Skin of body (tissue), 2 donors: ENCODE data around the gene ZNF431. TPM values are rescaled to one million over a fixed set of nuclear protein-coding genes. Genes with fewer than 3 reads are reported as not detected.
"Not testable (repeated sequence)": the region's sequence is repeated elsewhere in the genome, so short reads cannot be mapped to it uniquely, and the experiment has no call there.

Experiments used
- DNase-seq: peaks from one replicate; lab custom pipeline; 2025; lab: John Stamatoyannopoulos, UW
- total RNA-seq: library from RNA; depleted of rRNA; stranded (reverse); fragments of >200 nt; gene quantifications from one replicate; pipeline ENCODE4 v1.2.3, GENCODE V29; 2014

The ZNF431 gene
- total RNA-seq = 16.1 TPM

DNA sequence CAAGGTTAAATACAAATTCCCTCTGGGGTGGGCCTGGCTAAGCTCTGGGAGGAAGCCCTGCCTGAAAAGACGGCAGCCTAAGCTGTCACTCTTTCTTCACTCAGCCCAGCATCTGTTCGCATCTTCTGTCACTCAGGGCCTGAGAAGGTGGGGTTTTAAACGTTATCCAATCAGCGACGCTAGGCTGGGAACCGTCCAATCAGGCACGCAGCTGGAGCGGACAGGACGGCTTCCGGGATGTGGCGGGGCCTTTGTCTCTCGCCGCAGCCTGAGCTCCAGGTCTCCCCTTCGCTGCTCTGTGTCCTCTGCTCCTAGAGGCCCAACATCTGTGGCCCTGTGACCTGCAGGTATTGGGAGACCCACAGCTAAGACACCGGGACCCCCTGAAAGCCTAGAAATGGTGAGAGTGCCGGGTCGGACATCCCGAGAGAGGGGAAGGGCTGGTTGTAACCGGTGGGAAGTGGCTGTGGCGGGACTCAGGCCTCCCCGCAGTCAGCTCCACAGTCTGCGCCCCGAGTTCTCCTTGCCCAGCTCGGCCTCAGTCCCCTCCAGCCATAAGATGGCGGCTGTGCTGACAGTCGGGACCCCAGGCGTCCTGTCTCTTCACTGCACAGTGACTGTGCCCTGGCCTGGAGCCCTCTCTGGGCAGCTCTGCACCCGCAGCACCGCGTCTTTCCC is at the start of gene ZNF431:
ZNF431 (plus strand) TSS at position 254 of the 678 bp plus-strand sequence; CDS start at position 398, 144 bp downstream.
- peak; percentile 97 for DNase-seq

DNA sequence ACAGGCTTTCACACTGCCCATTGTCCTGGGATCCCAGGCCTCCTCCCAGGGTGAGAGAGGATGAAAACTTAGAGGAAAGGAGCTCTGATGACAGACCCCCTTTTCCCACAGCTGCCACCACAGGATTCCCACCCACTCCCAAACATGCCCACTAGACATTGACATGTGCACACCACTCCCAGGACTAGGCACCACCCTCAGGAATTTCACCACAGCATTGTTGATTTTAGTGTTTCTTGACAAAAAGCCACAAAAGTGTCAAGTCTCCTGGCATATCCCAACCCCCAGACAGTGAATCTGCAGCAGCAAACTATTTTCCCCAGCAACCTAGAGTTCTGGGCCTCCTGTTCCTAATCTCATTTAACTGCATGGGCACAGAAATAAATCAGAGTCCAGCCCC is 49.7 kb upstream of the ZNF431 start:
- peak; percentile 33 for DNase-seq

DNA sequence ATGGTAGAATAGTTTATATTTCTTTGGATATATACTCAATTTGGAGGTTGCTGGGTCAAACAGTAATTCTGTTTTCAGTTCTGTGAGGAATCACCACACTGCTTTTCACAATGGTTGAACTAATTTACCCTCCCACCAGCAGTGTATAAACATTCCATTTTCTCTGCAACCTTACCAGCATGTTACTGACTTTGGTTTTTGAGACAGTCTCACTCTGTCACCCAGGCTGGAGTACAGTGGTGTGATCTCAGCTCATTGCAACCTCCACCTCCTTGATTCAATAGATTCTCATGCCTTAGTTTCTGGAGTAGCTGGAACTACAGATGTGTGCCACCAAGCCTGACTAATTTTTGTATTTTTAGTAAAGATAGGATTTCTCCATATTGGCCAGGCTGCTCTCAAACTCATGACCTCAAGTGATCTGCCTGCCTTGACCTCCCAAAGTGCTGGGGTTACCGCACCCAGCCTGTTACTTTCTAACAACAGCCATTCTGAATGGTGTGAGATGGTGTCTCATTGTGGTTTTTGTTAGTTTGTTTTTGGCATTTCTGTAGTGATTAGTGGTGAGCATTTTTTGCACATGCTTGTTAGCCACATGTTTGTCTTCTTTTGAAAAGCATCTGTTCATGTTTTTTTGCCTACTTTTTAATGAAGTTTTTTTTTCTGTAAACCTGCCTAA is 47.4 kb upstream of the ZNF431 start:
- DNase-seq = no peak

DNA sequence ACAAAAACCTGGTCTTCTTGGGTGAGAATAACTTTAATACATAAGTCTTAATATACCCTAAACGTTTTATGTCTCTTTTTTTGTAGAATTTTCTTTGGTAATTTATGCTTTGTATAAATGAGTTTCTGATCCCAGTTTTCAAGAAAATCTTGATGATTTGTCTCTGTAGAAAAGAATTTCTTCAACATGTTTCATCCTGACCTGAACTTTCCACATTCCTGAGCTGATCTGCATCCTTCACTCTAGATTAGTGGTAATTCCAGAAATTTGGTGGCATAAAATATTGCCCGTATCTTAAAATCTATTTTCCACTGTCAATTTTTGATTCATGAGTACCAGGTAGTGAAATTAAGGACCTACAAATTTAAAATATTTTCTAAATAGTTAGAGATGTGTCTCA is 43.5 kb upstream of the ZNF431 start:
- DNase-seq = no peak

DNA sequence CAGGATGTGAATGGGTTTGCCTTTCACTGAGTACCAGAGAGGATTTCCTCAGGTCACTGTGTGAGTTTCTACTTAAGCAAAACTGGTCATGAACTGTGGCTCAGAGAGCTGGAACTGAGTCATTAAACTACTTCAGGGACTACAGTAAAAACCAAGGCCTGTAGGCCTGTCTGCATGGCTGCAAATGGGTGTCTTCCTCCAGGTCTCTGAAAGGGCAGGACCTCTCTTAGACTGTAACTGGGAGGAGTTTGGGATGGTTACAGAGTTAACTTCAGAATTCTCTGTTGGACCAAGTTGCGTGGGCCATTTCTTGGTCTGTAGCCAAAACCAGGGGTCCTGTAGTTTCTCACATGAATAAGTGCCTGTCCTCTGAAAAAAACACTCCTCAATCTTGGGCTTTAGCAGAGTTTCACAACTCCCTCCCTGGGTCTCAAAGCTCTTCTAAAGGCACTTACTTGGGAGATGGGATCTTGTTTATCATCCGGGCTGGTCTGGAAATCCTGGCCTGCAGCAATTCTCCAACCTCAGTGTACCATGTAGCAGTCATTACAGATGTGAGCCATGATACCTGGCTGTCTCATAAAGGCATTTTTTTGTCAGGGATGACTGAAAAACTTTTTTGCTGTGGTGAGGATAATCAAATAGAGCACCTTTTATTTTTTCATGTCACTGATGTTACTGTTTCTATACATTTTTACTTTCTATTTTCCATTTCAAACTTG is 40.2 kb upstream of the ZNF431 start:
- DNase-seq = no peak

DNA sequence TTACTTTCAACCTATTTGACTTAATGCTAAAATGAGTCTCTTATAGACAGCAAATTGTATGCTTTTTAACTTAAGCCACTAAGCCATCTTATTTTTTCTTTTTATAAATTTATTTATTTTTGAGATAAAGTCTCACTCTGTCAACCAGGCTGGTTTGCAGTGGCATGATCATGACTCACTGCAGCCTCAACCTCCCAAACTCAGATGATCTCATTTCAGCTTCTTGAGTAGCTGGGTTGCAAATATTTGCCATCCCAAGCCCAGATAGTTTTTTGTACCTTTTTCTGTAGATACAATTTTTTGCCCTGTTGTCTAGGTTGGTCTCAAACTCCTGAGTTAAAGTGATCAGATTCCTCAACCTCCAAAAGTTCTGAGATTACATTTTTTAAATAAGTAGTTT is 32.7 kb upstream of the ZNF431 start:
- no peak for DNase-seq

DNA sequence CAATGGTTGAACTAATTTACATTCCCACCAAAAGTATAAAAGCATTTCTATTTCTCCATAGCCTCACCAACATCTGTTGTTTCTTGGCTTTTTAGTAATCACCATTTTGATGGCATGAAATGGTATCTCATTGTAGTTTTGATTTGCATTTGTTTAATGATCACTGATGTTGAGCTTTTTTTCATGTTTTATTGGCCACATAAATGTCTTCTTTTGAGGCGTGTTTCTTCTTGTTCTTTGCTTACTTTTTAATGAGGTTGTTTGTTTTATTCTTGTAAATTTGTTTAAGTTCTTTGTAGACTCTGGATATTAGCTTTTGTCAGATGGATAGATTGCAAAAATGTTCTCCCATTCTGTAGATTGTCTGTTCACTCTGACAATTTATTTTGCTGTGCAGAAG is 31.7 kb upstream of the ZNF431 start:
- DNase-seq = no peak

DNA sequence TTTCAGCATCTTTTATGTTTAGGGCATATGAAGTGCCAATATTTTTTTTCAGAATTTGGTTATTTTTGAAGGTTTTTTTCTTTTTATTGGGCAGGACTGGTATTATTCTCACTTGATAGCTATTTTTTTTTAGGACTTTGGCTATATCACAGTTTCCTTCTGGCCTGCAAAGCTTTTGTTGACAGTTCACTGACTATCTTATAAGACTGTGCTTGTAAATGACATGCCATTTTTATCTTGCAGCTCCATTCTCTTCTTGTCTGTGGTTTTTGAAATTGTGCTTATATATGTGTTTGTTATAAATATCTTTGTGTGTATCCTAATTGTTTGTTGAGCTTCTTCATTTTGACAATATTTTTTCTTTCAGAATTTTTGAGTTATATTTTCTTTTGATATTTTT is 26.4 kb upstream of the ZNF431 start:
- DNase-seq = no peak

DNA sequence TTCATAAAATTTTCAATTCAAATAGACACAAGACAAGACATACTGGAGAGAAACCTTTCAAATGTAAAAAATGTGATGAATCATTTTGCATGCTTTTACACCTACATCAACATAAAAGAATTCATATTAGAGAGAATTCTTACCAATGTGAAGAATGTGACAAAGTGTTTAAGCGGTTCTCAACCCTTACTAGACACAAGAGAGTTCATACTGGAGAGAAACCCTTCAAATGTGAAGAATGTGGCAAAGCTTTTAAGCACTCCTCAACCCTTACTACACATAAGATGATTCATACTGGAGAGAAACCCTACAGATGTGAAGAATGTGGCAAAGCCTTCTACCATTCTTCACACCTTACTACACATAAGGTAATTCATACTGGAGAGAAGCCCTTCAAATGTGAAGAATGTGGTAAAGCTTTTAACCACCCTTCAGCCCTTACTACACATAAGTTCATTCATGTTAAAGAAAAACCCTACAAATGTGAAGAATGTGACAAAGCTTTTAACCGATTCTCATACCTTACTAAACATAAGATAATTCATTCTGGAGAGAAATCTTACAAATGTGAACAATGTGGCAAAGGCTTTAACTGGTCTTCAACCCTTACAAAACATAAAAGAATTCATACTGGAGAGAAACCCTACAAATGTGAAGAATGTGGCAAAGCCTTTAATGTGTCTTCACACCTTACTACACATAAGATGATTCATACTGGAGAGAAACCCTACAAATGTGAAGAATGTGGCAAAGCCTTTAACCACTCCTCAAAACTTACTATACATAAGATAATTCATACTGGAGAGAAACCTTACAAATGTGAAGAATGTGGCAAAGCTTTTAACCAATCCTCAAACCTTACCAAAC is 24.6 kb upstream of the ZNF431 start:
- no peak for DNase-seq

DNA sequence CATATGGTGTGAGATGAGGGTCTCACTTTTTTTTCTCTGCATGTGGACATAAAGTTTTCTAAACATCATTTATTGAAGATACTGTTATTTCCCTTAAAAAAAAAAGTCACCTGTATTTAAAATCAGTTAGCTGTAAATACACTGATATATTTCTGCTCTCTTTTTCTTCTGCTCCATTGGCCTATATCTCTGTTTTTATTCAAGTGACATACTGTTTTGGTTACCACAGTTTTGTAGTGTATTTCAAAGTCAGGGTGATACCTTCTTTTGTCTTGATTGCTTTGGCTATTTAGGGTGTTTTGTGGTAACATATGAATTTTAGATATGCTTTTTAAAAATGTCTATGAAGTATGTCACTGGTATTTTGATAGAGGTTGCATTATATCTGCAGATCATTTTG is 15.8 kb upstream of the ZNF431 start:
- DNase-seq = no peak

DNA sequence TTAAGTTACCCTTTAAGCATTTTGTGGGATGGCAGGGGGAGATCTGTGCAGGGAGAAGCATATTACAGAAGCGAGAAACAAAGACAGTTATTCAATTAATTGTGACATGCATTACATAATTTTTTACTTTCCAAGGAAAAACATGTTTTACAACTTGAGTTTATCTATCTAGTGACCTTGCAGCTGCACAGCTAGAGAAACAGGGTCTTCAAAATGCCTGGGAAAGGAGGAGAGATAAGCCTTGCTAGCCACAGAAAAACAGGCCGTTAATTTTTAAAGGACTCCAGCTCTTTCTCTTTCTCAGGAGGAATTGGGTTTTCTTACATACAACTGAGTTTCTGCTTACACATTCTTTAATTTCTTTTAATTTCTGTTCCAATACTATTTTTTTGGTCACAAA is 14.8 kb upstream of the ZNF431 start:
- DNase-seq = no peak

DNA sequence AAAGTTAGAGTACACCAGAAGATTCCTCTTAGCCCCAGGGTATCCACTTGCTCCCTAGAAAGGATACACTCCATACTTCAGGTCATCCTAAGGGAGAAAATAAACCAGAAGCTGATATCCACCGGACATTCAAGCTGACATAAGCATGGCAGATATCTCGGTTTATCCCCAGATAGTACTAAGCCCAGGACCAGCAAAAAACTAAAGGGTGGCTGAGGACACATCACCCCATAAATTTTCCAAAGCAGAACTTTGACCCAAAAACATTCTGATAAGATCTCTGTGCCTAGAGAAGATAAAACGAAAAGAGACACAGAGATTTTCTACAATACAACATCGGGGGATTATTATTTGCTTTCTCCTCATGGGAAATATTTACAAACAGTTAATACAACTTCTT is 13.9 kb upstream of the ZNF431 start:
- no peak for DNase-seq

DNA sequence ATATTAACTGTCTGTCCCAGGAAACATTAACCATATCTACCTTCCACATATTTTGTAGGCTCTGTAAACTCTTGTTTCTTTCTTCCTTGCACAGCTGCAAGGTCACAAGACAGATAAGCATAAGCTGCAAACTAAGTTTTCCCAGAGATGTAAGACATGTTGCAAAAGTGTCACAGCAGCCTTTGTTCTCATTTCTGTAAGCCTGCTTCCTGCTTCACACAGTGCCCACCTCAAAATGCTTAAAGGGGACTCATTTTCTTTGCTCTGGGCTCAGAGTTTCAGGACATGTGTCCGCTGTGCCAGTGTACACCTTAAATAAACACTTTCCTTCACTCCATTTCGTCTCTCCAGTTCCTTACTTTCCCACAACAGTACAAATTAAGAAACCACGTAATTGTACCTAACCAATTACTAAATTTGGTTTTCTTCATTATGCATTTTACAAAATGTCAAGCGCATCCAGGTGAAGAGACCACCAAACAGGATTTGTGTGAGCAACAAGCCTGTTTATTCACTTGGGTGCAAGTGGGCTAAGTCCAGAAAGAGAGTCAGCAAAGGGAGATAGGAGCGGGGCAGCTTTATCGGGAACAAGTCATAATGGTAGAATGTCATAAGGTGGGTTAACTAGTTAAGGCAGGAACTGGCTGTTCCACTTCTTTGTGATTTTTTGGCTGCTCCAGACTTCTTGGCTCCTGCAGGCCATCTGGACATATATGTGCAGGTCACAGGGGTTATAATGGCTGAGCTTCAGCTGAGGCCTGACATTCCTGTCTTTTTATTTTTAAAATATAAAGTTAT is 12.7 kb upstream of the ZNF431 start:
- no peak for DNase-seq

DNA sequence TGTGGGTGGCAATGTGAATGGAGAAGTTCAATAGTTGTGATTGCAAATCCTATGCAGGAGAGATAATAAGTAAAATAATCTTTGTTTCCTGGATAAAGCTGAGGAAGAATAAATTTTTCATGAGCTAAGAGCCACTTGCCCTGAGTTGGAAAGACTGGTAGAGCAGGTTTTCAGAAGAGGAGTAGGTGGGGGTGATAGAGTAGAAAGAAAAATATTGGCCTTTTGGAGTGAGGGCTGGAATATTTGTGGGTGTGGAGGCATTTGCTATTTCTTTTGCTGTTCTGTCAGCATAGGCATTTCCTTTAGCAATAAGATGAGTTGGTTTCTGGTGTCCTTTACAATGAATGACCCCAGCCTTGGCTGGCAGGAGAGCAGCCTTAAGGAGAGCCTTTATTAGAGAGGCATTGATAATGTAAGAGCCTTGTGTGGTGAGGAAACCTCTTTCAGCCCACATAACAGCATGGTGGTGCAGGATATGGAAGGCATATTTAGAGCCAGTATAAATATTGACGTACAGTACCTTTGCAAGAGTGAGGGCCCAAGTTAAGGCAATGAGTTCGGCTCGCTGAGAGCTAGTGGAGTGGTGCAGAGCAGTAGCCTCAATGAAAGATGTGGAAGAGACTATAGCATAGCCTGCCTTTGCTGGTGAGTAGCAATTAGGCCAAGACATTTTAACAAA is 11.6 kb upstream of the ZNF431 start:
- no peak for DNase-seq

DNA sequence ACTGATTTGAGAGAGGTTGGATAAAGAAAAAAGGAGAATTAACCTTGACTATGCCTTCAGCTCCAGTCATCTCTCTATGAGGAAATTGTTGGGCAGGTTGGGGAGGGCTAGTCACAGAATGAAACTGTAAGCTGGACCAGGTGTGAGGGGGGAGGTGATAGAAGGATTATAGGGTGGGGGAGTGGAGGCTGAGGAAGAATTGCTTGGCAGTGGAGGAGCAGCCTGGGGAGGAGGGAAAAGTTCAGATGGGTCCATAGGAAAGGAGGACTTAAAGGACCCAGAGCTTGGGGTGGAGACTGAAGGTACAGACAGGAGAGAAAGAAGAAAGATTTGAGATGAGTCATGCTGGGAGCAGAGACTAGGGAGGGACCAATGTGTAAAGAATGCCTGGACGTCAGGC is 8.2 kb upstream of the ZNF431 start:
- DNase-seq = no peak

DNA sequence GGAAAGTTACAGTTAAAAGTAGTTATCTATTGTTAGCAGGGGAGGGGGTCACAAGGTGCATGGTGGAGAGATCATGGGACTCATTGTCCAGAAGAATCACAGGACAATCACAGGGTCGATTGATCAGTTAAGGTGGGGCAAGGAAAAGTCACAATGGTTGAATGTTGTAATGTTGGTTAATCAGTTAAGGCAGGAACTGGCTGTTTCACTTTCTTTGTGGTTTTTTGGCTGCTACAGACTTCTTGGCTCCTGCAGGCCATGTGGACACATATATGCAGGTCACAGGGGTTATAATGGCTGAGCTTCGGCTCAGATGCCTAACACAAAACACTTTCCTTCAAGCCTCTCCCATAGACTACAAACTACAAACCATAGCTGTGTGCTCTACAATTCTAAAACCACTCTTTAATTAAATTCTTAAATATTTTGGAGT is 6.9 kb upstream of the ZNF431 start:
- DNase-seq = no peak

DNA sequence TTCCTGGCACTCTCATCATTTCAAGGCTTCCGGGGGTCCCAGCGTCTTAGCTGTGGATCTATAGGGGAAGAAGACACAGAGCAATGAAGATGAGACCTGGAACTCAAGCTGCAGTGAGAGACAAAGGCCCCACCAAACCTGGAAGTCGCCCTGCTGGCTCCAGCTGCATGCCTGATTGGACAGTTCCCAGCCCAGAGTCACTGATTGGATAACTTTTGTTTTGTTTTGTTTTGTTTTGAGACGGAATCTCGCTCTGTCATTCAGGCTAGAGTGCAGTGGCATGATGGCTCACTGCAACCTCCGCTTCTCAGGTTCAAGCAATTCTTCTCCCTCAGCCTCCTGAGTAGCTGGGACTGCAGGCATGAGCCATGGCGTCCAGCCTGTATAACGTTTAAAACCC is 6.4 kb upstream of the ZNF431 start:
- DNase-seq = no peak

DNA sequence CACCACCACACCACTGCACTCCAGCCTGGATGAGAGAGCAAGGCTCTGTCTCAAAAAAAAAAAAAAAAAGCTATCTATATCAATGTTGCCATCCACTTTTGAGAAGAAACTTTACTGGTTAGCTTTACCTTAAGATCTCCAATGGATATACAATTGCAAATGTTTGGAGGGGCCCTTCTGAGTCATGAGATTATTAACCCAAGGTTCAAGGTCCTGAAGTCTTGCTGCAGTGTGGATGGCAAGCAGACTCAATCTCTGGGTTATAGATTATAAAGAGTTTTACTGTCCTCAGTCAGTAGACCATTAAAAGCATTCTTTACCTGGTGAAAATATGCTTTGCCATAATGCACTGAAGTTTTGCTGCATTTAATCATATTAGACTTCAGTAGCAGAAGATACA is 3.7 kb upstream of the ZNF431 start:
- no peak for DNase-seq

DNA sequence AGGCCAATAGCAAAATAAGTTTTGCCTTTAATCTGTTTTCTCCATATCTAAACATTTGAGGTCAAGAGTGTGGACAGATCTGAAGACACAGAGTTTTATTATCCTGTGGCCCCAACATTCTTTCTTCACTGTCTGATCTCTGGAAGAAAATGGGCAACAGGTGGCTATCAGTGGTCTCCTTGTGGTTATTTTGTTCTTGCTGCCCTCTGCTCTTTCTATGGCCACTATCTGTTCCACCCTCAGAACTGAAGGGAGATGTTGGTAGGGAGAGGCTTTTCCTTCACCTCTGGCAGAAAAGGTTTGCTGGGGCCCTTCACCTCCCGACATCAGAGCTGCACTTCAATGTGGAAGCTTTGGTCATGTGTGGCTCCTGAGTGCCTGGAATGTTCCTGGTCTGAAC is 834 bp upstream of the ZNF431 start:
- DNase-seq = not testable (repeated sequence)

DNA sequence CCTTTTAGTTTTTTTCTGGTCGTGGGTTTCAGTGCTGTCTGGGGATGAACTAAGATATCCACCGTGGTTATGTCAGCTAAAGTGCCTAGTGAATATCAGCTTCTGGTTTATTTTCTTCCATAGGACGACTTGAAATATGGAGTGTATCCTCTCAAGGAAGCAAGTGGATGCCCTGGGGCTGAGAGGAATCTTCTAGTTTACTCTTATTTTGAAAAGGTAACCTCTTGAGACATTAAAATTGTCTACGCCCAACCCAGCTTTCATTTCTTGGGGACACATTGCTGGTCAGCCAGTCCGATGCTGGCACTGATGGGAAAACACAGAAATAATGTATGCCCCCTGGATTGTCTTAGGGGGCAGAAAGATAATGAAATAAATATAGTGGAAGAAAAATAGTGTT is 1.6 kb downstream of the ZNF431 start:
- DNase-seq = no peak
